Endothelial cell (in vitro differentiated cells): ENCODE data around the gene CD164L2. TPM values are rescaled to one million over a fixed set of nuclear protein-coding genes. Genes with fewer than 3 reads are reported as not detected.

ENCODE experiments used
- DNase-seq: peaks from one replicate; pipeline ENCODE4 v3.0.0; 2021; ENCODE audit warnings: low spot score
- H3K27ac Mint-ChIP-seq: one replicate; pipeline ENCODE4 v1.8.0; 2021; ENCODE audit warnings: mixed read lengths, inconsistent platforms; ENCODE audit not compliant: unreplicated experiment
- H3K27me3 Mint-ChIP-seq: one replicate; pipeline ENCODE4 v1.8.0; 2021; ENCODE audit warnings: mild to moderate bottlenecking, moderate library complexity, mixed read lengths, inconsistent platforms; ENCODE audit not compliant: unreplicated experiment
- H3K36me3 Mint-ChIP-seq: one replicate; pipeline ENCODE4 v1.8.0; 2021; ENCODE audit warnings: mild to moderate bottlenecking, low read depth, mixed read lengths, inconsistent platforms; ENCODE audit not compliant: unreplicated experiment
- H3K4me1 Mint-ChIP-seq: one replicate; pipeline ENCODE4 v1.8.0; 2021; ENCODE audit warnings: mild to moderate bottlenecking, mixed read lengths, inconsistent platforms; ENCODE audit not compliant: unreplicated experiment
- H3K4me3 Mint-ChIP-seq: one replicate; pipeline ENCODE4 v1.8.0; 2021; ENCODE audit warnings: mild to moderate bottlenecking, mixed read lengths, inconsistent platforms; ENCODE audit not compliant: unreplicated experiment
- H3K9me3 Mint-ChIP-seq: one replicate; pipeline ENCODE4 v1.8.0; 2021; ENCODE audit warnings: mixed read lengths, inconsistent platforms; ENCODE audit not compliant: unreplicated experiment
- total RNA-seq: library from RNA; stranded (reverse); fragmentation: NEBNext Ultra II Directional; extraction: Animal tissue kit (Norgen Biotek cat#: 25700); gene quantifications from one replicate; pipeline ENCODE4 v1.2.1, GENCODE V29; 2021; ENCODE audit not compliant: unreplicated experiment
- TF ChIP-seq, protein P1 (sequence below): fragments of 200-600 bp; sonication (generic); IDR thresholded peaks from one replicate; pipeline ENCODE4 v1.5.0; 2021; ENCODE audit warnings: antibody characterized with exemption; ENCODE audit not compliant: unreplicated experiment

The CD164L2 gene
- total RNA-seq, 1 donor from 2014 or later: 0.72 TPM

- Mint-ChIP-seq H3K27me3 (peaks cover 37% of the 10 kb centered on the region), H3K4me3 (no peak overlapping the region), H3K9me3 (no peaks in the 10 kb centered on the region), H3K36me3 (peaks cover 7% of the 10 kb centered on the region), H3K27ac (peak overlapping the region; percentile 64), H3K4me1 (peaks cover 29% of the 10 kb centered on the region)
- TF ChIP-seq, protein P1, sequence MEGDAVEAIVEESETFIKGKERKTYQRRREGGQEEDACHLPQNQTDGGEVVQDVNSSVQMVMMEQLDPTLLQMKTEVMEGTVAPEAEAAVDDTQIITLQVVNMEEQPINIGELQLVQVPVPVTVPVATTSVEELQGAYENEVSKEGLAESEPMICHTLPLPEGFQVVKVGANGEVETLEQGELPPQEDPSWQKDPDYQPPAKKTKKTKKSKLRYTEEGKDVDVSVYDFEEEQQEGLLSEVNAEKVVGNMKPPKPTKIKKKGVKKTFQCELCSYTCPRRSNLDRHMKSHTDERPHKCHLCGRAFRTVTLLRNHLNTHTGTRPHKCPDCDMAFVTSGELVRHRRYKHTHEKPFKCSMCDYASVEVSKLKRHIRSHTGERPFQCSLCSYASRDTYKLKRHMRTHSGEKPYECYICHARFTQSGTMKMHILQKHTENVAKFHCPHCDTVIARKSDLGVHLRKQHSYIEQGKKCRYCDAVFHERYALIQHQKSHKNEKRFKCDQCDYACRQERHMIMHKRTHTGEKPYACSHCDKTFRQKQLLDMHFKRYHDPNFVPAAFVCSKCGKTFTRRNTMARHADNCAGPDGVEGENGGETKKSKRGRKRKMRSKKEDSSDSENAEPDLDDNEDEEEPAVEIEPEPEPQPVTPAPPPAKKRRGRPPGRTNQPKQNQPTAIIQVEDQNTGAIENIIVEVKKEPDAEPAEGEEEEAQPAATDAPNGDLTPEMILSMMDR: no peak
- DNase-seq: no peak
Observed at GRCh38 chr1:27398405-27399149, 15.4 kb upstream of the CD164L2 start.

GRCh38 chr1:27397749-27398148, 14.6 kb upstream of the CD164L2 start:
- no peaks in the 10 kb centered on the region for H3K9me3 Mint-ChIP-seq
- H3K36me3 Mint-ChIP-seq: peaks cover 7% of the 10 kb centered on the region
- TF ChIP-seq, protein P1: no peak
- H3K27me3 Mint-ChIP-seq: peaks cover 38% of the 10 kb centered on the region
- peaks cover 27% of the 10 kb centered on the region for H3K4me1 Mint-ChIP-seq
- H3K4me3 Mint-ChIP-seq: no peak overlapping the region
- no peak for DNase-seq
- no peak overlapping the region for H3K27ac Mint-ChIP-seq

- Mint-ChIP-seq H3K27ac (peak overlapping the region; percentile 80), H3K4me3 (peak overlapping the region; percentile 25), H3K36me3 (peaks cover 7% of the 10 kb centered on the region), H3K27me3 (peaks cover 33% of the 10 kb centered on the region), H3K9me3 (no peaks in the 10 kb centered on the region), H3K4me1 (peaks cover 28% of the 10 kb centered on the region)
- DNase-seq: no peak
- TF ChIP-seq, protein P1: no peak
Observed at GRCh38 chr1:27397110-27397509, 14.0 kb upstream of the CD164L2 start.

- peak; percentile 81 for DNase-seq
Observed at GRCh38 chr1:27395441-27396195, 12.5 kb upstream of the CD164L2 start.

More at GRCh38 chr1:27395441-27396195, 12.5 kb upstream of the CD164L2 start:
- H3K4me1 Mint-ChIP-seq: peaks cover 30% of the 10 kb centered on the region
- no peaks in the 10 kb centered on the region for H3K9me3 Mint-ChIP-seq
- no peak overlapping the region for H3K4me3 Mint-ChIP-seq
- TF ChIP-seq, protein P1: peak; percentile 94
- peaks cover 32% of the 10 kb centered on the region for H3K27me3 Mint-ChIP-seq
- H3K36me3 Mint-ChIP-seq: peaks cover 7% of the 10 kb centered on the region
- H3K27ac Mint-ChIP-seq: no peak overlapping the region
